HG02642 (cell line): ENCODE data around the gene DMD.

Experiments
- ATAC-seq: cut with Tn5 transposase; IDR thresholded peaks from one replicate; pipeline ENCODE4 v1.9.1; 2021; ENCODE audit warnings: mild to moderate bottlenecking; ENCODE audit not compliant: unreplicated experiment, poor library complexity

Gene DMD

DNA sequence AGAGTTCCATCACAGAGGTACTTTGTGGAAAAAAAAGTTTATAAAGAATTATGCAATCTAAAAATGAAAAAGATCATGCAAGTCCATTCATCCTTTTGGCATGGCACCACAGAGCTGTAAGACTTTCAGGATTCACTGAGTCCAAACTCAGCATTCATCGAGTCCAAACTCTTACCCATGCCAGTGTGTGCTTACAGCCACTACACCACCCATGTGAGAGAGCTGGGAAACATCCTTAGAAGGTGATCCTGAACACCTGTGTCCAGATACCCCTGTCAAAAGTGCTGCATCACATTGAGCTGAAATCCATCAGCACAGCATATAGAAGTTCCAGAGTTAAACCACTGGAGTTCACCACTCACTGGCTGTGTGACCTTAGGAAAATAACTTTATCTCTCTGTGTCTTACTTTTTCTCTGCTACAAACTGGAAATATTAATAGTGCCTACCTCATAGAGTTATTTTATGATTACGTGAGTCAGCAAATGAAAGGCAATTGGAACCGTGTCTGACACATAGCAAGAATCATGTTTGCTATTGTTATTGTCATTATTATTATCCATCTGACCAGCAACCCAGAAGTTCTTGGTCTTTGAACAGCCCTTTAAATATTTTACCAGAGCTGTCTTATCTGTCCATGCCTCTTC lies 2024.5 kb downstream of the DMD start:
- ATAC-seq, result no peak

DNA sequence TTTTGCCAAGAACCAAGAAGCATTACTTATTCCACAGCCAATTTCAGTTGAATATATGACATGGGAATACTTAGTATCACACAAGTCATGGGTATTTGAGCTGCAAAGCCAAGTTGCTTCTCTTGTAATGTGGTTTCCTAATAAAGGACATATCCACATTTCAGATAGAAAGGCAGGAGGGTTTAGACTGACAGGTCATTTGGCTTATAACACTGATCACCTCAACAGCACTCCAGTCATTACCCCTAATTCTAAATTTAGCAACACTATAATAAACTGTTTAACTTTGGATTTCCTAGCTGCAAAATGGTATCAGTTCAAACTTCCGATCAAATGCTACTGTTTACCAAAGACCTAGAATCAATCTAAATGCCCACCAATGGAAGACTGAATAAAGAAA lies 2025.5 kb downstream of the DMD start:
- no peak for ATAC-seq

DNA sequence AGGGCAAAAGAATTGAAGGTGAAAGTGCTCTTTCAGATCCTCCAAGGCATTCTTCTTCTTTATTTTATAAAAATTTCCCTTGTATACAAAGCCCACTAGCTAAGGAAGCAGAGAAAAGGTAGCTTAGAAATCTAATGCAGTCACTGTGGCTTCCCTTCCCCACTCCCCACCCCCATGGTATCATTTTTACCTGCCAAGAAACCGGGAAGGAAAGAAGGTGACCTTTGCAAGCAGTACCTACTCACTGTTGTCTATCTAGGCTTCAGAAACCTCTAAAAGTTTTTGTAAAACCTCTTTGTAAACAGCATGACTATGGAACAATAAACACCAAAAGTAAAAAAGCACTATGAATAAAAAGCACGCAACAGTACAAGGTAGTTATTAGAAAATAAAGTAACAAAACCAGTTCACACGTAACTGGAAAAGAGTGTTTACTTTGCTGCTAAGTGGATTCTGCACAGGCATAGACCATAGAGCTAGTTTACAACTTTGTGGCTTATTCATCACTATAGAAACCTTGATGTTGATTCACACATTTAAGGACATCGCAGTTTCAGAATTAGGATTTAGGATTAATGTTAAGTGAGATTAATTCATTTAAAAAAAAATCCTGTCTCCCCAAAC lies 2029.9 kb downstream of the DMD start:
- no peak for ATAC-seq

DNA sequence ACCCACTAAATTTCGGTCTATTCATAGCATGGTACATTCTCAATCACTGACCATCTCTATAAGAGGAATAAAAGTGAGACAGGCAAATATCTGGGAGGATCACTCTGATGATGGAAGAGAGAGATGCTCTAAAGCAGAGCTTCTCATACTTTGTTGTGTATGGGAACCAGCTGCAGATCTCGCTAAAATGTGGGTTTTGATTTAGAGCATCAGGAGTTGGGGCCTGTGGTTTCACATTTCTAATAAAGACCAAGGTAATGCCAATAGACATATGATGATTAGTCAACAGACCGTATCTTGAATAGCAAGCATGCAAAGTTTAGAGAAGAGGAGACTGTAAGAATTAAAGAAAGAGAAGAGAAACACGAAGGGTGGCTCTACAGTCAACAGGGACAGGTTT lies 2032.1 kb downstream of the DMD start:
- ATAC-seq, result no peak

DNA sequence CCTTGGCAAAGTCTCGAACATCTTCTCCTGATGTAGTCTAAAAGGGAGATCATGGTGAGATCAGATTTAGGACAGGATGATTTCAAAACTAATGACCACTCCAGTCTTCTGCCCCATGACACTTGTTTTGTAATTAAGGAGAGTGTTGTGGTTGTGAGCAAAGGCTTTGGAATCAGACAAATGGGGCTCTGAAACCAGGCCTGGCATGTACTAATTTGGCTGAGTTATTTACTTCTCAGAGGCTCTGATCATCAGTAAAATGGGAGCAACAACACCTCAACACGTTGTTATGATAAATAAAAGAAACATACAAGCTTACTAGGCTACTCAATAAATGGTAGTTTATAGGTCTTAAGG lies 2032.6 kb downstream of the DMD start:
- ATAC-seq, result no peak

DNA sequence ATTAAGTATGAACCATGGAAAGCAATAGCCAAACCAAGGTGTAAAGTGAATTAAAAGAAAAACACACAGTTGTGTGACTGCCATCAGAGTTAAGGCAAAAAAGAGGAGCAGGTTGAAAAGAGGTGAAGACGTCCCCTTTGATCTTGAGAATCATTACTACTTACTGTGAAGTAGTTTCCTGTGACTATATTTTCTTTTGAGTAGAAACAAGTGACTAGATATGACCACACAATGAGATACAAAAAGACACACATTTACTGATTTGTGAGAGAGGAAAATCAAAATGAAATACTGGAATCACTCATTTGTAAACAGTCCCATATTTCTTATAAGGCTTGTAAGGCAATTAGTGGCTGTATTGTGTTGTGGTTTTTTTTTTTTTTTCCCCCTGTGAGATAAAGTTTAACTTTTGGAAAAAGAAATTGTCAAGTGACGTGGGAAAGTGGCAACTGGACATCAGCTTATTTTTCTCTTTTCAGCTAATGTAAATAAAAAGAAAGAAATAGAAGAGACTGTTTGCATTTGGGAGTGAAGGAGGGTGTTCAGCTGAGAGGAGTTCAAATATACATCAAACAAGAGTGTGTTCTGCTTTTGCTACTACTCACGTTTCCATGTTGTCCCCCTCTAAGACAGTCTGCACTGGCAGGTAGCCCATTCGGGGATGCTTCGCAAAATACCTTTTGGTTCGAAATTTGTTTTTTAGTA lies 2033.1 kb downstream of the DMD start:
- ATAC-seq, result peak; percentile 82

DNA sequence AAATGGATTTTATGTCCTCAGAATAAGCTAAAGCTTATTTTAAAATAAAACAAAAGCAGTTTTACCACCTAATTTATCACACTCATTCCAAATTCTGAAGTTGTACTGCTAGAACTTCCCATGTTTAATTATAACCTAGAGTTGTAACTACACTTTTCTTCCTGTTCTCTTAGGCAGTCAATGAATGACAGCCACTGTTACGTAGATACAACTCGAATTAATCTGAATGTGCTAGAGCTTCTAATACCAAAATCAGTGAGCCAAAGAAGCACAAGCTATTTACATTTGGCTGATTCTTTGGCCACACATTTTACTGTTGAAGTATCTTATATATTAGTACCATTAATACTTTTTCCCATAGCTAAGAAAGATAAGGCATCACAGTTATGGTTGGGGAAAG lies 2040.6 kb downstream of the DMD start:
- ATAC-seq, result no peak

DNA sequence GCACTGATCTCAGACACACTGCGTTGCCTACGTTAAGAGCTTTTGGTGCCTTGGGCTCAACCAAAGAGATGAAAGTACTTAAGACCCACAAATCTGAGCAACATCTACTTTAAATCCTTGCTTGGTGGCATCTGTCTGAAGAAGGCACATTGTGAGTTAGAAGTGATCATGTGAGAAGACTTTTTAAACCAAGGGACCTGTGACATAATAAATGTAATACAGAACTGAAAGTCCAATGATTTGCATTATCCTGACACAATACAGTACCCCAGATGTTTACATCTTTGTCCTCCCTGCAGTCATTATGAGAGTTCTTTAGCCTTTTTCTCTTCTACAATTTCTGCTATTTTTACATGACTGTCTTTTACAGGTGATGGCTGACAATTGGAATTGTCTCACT lies 2042.8 kb downstream of the DMD start:
- peak; percentile 99 for ATAC-seq

DNA sequence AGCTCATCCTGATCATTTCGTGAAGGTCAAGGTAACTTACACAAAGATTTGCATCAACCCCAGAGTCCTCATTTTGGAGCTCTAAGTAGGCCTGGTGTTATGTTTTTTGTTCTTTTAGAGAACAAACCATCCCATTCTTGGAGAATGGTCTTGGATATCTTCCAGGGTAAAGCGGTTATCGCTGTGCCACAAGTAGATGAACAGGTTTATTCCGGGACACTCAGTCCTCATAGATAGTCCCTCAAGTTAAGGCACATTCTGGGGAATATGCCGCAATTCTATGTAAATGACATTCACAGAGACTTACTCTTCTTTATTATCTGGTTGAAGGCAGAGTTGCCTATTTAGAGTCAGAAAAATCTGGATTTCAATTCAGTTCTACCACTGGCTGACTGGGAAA lies 2044.5 kb downstream of the DMD start:
- no peak for ATAC-seq

DNA sequence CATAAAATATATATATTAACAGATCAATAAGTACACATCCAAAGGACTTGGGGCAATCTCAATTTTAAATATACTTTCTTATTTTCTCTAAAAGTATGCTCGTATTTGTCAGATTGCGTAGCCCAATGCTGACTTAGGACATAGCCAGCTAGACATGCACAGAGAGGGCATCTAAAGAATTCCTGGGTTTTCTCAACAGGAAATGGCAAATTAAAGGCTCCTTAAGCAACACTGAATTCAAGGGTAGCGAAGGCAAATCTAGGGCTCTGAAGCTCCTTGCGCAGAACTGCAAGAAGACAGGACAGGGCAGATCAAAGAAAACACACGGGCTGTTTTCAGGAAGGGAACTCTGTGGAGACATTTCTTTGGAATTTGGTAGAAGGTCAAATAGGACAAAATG lies 2044.9 kb downstream of the DMD start:
- ATAC-seq, result no peak

DNA sequence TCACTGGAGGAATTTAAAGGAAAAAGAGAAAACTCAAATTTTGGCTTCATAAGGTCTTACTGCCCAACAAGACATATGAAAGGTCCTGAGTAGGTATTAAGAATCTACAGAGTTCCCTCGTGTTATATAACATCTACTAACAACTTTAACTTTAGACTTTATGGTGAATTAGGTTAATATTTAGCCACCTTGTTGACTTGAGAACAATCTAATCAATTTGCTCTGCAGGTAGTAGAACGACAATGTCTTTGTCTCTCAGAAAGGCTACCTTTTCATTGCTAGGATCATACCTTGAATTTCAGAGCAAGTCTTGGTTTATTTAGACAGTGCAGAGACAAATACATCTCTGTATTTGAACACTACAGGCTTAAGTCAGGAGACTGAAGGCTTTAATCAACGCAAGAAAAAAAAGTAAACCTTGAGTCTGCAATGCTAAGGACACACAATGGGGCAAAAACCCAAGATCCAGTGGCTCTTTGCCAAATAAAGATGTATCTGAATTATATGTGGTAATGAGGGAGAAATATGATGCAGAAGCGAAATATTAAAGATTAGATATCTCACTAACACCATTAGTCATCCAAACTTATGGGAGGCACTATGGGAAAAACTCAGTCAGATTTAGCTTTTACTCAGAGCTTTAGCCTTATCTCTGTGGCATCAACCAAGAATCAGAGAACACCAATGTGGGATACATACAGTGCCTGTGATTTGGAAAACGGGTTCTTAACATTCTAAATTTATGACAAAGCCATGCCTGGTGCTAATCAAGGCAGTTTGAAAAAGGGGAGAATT lies 2045.9 kb downstream of the DMD start:
- no peak for ATAC-seq

DNA sequence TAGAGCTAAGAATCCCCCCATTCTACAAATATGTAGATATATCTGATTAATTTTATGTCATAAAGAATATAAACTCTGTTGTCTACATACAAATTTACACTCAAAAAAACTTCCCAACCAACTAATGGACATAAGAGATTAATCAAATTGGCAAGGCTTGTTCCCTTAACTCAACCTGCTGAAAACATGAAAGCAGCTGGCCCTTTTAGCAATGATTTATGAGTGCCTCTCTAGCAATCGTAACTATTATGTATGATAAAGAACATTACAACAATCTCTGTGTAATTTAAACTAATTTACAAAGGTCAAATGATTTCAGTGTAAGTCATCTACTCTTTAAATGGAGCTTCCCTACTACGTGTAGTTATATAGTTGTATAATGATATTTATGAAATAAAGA lies 2056.4 kb downstream of the DMD start:
- no peak for ATAC-seq

DNA sequence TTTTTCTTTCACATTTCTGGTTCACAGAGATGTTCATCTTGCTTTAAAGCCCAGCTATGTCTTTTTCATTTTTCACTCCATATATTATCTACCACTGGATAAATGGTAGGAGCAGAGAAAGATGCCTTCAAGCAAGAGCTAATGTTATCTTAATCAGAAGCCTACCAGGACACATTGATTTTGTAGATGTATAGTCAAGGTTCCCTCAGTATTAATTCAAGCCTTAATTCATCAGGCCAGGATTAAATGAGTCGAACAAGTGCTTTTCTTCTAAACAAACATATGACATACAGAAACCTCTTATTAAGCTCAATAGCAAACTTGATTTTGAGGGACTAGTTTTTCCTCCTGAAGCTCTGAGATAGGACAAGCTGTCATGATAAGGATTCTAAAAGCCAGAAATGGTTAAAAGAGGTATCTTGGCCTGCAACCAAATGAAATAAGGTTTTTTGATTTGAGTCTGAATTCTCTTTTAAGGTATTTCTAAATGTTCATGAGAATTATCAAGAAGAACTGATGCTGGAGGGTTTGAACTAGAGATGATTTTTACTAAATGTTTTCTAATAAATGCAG lies 2057.8 kb downstream of the DMD start:
- no peak for ATAC-seq

DNA sequence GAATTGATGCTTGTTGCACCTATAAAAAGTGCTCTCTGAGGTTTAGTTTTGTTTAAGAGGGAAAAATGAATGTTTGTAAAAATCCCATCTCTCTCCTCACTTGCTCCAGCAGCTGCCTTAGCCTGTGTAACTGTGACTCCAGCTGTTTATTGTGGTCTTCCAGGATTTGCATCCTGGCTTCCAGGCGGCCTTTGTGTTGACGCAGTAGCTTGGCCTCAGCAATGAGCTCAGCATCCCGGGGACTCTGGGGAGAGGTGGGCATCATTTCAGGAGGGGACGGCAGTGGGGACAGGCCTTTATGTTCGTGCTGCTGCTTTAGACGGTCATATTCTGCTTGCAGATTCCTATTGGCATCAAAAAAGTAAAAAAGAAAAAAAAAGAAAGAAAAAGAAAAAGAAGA lies 2064.2 kb downstream of the DMD start:
- ATAC-seq, result no peak

DNA sequence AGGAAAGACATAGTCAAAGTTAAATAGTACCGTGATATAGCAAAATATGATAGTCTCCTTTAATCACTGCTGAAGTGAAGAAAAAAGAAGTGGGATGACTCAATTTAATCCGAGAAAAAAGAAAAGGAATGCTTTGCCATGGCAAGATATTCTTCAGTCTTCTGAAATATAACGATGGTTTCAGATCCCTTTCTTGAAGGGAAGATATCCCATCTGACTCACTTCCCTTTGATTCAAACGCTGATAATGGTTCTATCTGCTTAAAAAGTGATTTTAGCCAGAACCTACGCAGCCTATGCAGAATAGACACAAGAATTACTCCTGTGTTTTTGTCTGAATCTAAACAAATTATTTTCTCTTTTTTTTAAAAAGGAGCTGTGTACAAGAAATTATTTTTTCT lies 2071.4 kb downstream of the DMD start:
- ATAC-seq, result no peak

DNA sequence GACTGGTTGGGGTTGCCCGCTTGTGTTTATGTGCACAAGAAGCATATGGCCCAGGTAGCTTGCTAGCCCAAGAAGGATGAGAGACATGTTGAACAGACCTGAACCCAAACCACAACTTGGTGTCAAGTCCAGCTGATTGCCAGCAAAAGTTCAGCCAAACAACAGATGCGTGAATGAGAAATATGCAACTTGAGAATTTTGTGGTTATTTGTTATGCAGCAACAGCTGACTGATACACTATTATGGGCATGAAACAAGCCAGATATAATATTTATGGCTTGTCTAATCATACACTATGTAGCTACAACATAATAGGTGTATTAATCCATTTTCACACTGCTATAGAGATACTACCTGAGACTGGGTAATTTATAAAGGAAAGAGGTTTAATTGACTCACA lies 2073.2 kb downstream of the DMD start:
- no peak for ATAC-seq

DNA sequence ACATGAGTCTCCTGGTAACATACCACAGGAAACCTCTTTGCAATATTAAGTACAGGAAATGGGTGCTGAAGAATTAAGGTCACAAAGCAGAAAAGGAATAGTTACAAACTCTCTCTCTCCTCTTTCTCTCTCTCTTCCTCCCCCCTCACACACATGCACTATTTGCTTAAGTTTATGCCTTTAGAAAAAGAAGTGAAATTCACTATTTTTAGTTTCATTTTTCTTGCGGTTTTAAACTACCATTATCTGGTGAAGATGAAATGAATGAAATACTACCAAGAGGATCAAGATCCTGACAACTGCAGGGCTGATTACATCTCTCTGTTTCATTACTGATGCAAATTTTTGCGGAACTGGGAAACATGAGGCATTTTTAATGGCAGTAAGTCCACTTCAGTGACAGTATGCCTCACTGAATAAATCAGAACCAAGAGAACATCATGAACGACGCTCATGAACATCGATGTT lies 2075.2 kb downstream of the DMD start:
- ATAC-seq, result peak; percentile 96

DNA sequence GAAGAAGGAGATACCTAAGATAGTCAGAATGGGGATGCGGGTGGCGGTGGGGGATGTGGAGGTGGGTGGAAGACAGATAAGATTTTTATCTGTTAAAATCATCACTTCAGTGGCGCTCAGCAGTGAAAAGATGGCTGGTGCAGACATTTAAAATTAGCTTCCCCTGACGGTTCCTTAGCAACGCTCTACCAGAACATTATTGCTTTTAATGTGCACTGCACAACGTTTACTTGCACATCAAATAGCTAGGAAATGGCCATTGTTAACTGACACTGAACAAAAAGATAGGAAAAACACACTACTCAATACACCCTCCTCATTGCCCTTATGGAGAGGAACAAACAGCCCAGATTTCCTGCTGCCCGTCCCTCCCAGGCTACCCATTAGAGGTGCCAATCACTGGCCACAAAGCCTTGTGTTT lies 2078.5 kb downstream of the DMD start:
- ATAC-seq, result no peak

DNA sequence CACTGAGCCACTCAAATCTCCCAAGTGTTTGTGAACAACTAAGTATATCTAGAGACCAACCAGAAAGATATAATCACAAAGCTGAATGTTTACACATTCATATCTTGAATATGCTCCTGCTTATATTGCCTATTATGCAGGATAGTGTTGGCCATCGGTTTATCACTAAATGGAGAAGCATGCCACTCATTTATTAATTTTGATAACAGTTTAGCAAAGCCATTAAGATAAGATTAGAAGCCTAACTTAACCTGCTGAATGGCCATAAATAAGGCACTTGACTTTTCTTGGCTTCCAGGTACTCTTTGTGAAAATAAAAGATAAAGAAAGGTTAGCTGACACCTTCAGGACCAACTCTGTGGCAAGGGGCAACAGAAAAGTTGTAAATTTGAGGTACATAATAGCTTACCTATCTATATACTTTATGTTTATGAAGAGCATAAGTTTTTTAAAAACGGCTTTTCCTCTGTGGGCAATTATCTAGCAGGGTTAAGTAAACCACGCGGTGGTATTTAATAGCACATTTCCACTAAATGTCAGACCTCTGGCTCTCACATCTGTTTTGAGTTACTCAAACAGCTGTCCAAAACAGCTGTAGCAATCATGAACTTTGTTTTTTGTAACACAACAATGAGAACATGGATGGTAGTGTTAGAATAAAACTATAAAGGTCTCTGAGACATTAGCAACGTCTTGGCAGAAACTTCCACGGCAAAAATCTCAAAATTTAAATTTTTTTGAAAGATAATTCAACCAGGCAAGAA lies 2080.7 kb downstream of the DMD start:
- no peak for ATAC-seq

DNA sequence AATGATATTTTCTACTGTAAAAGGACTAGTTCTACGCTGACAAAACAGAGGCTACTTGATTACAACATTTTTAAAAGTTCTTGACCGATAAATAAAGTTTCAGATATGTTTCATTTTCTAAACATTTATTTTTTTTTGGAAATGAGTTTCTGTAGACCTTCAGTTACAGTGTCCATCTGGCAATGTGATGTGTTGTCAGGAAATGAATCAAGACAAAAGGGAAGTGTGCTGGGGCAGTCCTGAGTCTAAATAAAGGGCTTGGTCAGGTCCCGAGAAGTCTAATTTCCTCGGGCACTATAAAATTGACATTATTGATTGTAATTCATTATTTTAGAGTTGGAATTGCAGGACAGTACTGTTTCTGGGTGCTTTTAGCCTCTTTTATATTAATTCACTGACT lies 2082.5 kb downstream of the DMD start:
- ATAC-seq, result no peak
